Measurements from ENCODE around the gene SEPTIN6.

DNA sequence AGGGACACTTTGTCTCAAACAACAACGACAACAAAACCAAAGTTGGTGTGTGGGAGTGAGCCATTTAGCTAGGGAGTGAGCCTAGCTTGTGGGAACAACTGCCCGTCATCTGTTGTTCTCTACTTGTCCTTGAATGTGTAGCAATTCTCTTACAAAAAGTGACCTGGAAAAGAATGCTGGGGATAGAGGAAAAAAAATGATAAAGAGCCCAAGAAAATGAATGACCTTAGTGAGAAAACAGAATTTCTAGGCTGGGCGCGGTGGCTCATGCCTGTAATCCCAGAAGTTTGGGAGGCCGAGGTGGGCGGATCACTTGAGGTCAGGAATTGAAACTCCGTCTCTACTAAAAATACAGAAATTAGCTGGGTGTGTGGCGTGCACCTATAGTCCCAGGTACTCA lies 19.6 kb downstream of the SEPTIN6 start:
- TF ChIP-seq, protein P1, sequence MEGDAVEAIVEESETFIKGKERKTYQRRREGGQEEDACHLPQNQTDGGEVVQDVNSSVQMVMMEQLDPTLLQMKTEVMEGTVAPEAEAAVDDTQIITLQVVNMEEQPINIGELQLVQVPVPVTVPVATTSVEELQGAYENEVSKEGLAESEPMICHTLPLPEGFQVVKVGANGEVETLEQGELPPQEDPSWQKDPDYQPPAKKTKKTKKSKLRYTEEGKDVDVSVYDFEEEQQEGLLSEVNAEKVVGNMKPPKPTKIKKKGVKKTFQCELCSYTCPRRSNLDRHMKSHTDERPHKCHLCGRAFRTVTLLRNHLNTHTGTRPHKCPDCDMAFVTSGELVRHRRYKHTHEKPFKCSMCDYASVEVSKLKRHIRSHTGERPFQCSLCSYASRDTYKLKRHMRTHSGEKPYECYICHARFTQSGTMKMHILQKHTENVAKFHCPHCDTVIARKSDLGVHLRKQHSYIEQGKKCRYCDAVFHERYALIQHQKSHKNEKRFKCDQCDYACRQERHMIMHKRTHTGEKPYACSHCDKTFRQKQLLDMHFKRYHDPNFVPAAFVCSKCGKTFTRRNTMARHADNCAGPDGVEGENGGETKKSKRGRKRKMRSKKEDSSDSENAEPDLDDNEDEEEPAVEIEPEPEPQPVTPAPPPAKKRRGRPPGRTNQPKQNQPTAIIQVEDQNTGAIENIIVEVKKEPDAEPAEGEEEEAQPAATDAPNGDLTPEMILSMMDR (IDR thresholded peaks at IDR 0.05) = no peak
- peak in 1 of 2 donors; percentile 34 for TF ChIP-seq POLR2A (IDR thresholded peaks at IDR 0.05)

Data from adrenal gland (tissue), 5 donors.